NCI-H526 (cell line): ENCODE data around the gene ACCS.

Experiments used
- DNase-seq, 2 experiments: peaks; one replicate each; lab custom pipeline; 2025; lab: John Stamatoyannopoulos, UW

The ACCS gene

DNA sequence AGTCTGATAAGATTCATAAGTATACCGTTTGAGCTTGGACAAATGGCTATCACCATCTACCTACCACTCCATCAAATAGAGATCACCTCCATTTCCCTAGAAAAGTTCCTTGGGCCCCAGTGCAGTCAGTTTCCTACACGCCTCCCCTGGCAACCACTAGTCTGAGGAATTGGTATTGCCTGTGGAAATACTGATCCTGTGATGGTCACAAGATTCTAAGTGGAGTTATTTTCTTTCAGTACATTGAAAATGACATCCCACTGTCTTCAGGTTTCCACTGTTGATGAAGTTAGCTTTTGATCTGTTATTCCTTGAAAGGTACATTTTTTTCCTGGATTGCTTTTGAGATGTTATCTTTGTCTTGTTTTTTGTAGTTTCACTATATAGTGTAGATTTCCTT is 22.9 kb upstream of the ACCS start:
- no peak for DNase-seq

DNA sequence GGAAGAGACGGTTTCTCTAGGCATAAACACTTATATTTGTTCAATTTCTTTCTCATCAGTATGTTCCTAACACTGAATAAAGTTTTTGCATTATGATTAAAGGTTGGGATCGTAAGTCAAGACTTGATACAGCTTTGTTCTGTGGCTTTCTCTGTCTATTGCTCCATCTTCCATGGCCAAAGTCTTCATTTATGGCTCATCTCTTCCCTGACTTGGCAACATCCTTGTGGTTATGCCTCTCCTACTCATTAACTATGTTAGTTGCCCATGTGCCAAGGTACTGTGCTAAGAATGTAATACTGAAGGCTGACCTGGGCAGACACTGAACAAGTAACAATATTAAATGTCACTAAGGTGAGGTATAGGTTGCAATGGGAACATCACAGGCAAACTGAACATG is 19.9 kb upstream of the ACCS start:
- DNase-seq = no peak

DNA sequence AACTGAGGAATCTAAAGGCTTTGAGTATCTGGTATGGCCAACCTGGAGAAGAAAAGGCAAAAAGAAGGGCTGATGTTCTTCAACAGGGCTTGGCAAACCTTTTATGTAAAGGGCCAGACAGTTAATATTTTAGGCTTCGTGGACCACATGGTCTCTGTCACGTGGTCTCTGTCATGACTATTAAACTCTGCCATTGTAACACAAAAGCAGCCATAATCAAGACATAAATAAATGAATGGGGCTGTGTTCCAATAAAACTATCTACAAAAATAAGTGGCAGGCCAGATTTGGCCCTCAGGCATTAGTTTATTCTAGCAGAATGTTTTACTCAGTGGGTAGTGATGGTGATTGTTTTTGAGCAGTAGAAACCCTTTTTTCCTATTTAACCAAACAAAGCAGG is 18.8 kb upstream of the ACCS start:
- no peak for DNase-seq

DNA sequence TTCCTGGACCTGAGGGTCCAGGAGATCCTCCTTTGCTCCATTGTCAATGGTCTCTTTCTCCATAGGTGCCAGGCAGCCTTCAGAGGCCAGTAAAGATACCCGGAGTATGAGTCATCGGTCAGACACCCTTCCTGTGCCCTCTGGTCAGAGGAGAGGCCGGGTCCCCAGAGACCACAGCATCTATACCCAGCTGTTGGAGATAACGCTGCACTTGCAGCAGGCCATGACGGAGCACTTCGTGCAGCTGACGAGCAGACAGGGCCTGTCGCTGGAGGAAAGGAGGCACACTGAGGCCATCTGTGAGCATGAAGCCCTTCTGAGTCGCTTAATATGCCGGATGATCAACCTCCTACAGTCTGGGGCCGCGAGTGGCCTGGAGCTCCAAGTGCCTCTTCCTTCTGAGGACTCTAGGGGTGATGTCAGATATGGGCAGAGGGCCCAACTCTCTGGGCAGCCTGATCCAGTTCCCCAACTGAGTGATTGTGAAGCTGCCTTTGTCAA is 18.1 kb upstream of the ACCS start, which contains the start of gene ACCSL:
Gene ACCSL, plus strand, starts transcription at position 51 of the 501 bp plus-strand sequence. Its CDS starts 56 bp downstream, at position 107.
- DNase-seq = no peak

DNA sequence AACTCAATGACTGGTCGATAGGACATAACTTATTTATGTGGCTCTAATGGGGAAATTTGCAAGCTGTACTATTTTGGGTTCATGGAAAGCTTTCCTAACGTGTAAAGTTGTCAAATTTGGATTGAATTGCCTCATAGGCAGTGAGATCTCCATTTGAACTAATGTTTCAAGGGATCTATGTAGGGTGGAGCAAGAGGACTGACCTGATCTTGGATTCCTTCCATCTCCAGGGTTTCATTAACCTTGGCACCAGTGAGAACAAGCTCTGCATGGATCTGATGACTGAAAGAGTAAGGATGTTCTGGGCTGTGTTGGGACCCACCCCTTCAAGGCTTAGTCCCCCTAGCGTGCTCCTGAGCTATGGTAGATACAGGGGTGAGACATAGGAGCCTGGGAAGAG is 16.2 kb upstream of the ACCS start:
- no peak for DNase-seq

DNA sequence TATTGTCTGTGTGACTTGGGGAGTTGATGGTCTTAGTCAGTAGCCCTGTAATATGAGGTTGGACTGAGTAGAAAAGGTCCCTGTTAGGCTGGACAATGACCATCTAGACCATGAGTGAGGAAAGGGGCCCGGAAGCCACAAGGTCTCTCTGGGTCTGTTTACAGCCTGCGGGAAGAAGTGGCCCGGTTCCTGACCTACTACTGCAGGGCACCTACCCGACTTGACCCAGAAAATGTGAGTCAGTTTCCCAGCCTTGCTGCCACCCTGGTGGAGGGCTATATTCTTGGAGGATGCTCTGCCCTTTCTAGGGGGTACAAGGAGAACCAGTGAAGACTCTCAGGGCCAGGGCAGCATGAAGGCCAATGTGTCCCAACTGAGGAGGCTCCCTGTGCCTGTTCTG is 14.9 kb upstream of the ACCS start:
- DNase-seq = no peak

DNA sequence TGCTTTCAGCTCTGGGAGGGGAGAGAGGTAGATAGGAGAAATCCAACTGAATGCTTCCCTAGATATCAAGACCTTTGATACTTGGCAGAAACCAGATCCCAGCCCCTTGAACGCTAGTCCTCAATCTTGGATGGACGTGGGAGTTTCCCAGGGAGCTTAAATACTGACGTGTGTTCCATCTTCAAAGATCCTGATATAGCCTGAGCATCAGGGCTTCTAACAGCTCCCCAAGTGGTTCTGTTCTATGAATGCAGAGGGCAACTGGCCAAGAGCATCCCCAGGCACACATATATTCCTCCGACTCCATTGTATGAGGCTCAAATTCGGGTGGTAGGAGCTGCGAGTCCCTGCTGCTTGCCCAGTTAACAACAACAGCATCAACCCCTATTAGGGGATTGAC is 8.7 kb upstream of the ACCS start:
- DNase-seq = no peak

DNA sequence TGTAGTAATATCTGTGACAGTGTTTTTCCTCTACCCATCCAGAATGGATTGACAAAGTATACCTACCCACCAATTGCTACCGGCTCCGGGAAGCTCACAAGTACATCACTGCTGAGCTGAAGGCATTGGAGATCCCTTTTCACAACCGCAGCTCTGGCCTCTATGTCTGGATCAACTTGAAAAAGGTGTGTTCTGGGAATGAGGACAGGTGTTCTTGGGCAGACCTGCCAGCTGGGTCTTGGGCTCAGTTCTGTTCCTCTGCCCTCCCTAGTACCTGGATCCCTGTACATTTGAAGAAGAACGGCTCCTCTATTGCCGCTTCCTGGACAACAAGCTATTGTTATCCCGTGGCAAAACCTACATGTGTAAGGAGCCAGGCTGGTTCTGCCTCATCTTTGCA is 7.8 kb upstream of the ACCS start:
- no peak for DNase-seq

DNA sequence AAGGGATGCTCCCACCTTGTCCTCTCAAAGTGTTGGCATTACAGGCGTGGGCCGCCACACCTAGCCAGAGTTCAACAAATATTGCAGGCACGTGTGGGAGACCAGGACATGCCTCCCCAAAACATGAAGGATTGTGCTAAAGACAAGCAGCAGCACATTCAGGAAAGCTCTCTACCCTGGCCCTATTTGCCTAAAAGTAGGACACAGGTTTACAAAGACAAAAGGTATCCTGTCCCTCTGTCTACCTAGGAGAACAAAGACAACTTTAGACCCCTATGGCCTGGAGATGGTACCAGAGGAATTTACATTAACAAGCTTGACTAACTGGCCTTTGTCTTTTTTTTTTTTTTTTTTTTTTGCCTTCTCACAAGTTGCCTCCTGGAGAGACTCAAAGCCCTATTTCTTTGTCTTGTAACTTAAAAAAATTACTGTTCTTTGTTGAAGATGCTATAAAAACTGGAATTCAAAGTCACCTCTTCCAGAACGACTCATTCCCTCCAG is 859 bp upstream of the ACCS start:
- peak in 1 of 2 experiments; percentile 15 for DNase-seq

DNA sequence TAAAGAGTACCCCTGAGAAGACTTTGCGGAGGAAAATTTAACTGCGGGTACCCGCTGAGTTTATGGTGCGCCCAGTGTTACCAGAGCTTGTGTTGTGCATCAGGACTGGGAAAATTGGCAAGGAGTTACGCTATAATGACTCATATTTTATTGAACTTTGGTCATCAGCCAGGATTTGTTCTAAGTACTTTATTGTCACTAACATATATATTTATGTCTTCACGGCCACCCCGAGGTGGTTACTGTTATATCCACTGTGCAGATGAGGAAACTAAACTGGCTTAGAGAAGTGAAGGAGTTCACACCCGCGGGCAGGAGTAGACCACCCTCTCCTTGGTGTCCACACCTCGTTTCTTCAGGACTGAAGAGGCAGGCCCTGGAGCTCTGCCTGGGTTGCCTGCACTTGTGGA is 667 bp downstream of the ACCS start:
- no peak for DNase-seq

DNA sequence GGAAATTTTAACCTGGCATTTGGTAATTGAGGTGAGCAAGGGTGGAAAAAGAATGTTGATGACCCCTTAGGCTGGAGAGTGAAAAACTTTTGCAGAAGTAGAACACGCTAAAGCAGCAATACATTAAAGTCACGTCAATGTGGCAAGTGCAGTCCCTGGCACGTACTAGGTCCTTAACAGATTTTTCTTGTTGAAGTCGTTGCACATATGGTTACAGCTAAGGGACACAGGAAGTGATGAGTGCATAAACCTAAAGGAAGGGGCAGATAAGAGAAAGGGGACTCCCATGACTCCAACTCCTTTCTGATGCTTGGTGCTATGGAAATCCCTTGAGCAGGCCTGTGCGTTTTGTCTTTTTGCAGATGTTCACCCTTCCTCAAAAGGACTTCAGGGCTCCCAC is 1.2 kb downstream of the ACCS start:
- DNase-seq = no peak

DNA sequence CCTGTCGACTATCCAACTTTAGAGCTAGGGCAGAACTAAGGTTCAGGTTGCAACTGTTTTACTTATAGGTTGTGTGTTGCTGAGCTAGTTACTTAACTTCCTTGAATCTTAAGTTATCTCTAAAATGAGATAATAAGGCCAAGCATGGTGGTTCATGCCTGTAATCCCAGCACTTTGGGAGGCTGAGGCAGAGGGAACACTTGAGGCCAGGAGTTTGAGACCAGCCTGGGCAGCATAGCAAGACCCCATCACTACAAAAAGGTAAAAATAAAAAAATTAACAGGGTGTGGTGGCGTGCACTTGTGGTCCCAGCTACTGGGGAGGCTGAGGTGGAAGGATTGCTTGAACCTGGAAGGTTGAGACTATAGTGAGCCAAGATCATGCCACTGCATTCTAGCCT is 2.1 kb downstream of the ACCS start:
- DNase-seq = no peak

DNA sequence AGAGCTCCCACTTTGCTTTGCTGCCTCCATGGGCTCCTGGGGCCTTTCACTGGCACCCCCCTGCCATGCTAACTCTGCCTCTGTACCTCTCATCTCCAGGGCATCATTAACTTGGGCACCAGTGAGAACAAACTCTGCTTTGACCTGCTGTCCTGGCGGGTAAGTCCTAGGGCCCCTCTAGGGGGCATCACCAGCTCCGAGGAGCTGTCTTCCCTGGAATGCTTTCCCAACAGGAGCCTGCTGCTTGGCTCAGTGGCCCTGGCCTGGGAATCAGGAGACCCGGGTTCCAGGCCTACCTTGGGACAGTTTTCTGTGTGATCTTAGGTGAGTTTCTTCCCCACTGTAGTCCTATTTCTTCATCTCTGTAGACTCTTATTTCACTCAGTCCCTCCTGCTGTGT is 5.1 kb downstream of the ACCS start:
- no peak for DNase-seq

DNA sequence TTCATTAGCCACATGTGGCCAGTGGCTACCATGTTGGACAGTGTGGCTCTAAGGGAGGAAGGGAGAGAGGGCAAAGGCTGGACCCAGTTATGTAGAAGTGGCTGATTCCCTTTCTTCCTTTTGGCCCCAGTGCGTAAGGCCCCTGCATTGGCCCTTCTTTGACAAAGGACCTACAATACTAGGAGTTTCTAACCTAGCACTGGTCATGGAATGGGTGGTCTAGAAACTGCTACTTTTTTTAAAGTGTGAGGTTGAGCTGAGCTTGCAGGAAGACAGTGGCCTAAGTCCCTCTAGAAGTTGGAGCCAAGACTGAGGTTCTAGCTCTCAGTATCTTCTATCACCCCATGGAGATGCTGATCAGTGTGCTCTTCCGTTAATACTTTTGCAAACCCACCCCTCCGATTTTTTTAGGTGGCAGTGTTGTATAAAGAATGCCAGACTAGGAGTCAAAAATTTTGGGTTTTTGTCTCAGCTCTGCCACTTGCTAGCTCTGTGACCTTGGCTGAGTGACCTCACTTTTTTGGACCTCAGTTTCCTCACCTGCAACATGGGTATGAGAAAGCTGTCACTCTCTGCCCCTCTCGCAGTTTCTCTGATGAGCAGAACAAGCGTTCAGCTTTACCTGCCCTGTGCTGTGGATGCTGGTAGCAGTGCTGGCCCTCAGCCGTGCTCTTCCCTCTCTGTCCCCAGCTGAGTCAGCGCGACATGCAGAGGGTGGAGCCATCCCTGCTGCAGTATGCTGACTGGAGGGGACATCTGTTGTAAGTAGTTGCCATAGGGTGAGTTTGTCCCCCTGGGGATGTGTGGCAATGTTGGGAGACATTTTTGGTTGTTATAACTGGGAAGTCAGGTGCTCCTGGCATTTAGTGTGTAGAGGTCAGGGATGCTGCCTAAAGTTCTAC is 6.9 kb downstream of the ACCS start:
- DNase-seq = no peak

DNA sequence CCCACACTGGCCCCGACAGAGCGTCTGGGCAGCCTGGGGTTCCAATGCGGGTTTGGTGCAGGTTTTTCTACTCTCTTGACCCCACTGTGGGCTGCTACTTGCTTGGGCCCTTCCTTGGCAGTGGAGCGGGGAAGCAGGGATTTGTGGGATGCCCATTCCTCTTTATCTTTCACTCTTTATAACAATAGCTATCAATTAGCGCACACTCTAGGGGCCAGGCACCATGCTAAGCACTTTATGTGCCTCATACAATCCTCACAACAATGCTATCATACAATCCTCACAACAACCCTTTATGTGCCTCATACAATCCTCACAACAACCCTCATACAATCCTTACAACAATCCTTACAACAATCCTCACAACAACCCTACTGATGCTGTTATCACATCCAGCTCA is 12.7 kb downstream of the ACCS start:
- DNase-seq = no peak

DNA sequence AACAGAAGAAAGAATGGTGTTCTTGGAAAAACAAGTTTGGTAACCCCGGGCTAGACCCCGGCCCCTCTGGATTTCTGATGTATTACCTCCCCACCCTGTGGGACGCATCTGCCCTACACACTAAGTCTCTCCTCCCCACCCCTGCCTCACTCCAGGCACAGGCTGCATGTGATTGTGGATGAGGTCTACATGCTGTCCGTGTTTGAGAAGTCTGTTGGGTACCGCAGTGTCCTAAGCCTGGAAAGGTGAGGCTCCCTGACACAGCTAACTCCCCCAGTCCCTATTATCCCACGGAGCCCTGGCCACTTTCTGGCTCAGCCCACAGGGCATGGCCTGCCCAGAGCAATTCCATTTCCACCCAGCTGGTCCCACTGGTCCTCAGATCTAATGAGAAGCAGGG is 13.3 kb downstream of the ACCS start:
- no peak for DNase-seq

DNA sequence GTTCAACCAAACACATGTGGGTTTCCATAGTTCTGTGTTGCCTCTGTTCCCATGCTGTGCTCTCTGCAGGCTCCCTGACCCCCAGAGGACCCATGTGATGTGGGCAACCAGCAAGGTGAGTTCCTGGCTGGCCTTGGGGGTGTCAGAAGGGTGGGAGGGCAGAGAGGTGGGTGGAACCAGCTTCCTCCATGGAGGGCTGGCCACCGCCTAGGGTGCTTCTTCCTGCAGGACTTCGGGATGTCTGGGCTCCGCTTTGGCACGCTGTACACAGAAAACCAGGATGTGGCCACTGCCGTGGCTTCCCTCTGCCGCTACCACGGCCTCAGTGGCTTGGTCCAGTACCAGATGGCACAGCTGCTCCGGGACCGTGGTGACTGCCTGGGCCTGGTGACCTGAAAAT is 14.9 kb downstream of the ACCS start:
- no peak for DNase-seq

DNA sequence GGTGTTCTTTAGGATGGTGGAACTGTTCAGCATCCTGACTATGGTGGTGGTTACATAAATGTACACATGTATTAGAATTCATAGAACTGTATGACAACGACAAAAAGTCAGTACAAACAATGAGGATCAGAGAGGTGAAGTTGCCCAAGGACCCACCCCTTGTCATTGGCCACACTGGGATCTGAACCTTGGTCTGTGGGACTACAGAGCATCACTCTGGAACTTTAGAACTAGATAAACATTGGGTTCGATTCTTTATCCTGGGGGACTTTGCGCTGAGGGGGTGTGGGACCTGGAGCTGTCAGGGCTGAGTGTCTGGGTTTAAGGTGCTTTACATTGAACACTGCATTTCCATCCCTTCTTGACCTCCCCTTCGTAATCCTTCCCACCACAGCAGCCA is 16.6 kb downstream of the ACCS start:
- DNase-seq = no peak

DNA sequence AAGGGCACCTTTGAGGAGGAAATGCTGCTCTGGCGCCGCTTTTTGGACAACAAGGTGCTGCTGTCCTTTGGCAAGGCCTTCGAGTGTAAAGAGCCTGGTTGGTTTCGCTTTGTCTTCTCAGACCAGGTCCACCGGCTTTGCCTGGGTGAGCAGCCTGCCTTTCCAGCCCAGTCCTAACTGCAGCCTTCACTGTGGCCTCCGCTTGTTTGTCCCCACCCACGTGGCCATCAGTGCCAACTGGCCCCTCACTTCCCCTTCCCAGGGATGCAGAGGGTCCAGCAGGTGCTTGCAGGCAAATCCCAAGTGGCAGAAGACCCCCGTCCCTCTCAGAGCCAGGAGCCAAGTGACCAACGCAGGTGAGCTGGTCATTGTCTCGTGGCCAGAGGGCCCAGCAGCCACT is 17.4 kb downstream of the ACCS start:
- DNase-seq = no peak

DNA sequence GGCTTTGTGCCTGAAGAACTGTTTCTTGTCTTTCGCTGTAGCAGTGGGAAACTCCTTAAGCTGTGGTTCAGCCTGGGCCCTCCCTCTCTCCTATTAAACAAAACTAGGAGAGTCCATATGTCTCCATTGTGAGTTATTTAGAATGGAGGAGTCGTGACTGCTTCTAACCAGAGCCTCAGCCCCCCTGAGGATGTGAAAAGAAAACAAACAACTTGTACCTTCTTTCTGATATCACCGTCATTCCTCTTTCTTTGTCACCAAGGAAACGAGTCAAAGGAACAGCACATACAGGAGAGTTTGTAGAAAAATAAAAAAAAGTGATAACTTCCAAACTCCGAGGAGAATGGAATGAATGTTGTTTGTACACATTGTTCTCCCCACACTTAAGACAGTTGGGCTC is 17.8 kb downstream of the ACCS start:
- DNase-seq = no peak

DNA sequence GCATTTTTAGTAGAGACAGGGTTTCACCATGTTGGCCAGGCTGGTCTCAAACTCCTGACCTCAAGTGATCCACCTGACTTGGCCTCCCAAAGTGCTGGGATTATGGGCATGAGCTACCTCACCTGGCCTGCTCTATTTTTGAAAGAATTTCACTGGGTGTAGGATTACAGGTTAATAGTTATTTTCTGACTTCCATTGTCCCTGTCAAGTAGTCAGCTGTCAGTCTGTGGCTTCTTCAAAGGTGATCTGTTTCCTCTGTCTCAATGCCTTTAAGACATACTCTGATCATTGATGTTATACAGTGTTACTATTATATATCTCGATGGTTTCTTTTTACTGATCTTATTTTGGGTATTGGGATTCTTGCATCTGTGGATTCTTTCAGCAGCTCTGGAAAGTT is 19.3 kb downstream of the ACCS start:
- no peak for DNase-seq

DNA sequence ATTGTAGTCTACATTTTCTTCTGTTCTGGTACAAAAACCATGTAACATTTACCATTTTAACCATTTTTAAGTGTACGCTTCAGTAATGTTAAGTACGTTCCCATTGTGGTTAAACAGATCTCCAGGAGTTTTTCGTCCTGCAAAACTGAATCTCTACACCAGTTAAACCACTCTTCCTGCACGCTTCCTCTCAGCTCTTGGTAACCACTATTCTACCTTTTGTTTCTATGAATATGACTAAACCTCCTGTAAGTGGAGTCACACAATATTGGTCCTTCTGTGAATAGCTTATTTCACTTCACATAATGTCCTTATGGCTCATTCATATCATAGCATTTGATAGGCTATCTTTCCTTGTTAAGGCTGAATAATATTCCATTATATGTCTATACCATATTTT is 22.3 kb downstream of the ACCS start:
- DNase-seq = no peak

DNA sequence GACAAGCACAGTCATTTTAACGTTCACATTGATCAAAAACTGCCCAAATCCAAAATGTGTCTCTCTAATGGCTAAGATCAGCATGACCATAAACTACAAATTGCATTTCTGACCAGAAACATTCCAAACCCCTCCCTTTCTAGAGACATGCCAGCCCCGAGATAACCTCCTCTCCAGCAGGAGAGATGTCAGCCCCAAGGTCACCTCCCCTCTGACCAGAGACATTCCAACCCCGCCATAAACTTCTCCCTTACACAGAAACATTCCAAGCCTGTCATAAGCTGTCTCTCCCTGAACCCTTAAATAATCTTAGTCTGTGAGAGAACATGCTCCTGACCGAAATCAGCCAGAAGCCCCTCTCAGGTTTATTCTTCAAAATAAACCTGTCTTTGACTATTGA is 22.8 kb downstream of the ACCS start:
- no peak for DNase-seq

DNA sequence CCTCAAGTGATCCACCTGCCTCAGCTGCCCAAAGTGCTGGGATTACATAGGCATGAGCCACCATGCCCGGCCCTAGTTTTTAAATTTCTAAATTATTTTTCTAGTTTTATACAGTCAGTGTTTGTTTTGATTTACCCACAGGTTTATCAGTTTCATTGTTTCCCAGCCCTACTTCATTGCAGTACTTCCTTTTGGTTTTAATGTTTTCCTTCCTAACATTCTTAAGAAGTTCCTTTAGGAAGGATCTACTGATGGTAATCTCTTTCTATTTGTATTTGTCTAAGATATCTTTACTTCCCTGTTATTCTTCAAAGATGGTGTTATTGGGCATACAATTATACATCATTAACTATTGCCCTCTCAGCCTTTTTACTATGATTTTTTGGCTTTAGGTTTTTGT is 24.5 kb downstream of the ACCS start:
- no peak for DNase-seq
